ENCODE results near the gene FBLN1.
"Not testable (repeated sequence)": the region's sequence is repeated elsewhere in the genome, so short reads cannot be mapped to it uniquely, and the experiment has no call there.

The FBLN1 gene

DNA sequence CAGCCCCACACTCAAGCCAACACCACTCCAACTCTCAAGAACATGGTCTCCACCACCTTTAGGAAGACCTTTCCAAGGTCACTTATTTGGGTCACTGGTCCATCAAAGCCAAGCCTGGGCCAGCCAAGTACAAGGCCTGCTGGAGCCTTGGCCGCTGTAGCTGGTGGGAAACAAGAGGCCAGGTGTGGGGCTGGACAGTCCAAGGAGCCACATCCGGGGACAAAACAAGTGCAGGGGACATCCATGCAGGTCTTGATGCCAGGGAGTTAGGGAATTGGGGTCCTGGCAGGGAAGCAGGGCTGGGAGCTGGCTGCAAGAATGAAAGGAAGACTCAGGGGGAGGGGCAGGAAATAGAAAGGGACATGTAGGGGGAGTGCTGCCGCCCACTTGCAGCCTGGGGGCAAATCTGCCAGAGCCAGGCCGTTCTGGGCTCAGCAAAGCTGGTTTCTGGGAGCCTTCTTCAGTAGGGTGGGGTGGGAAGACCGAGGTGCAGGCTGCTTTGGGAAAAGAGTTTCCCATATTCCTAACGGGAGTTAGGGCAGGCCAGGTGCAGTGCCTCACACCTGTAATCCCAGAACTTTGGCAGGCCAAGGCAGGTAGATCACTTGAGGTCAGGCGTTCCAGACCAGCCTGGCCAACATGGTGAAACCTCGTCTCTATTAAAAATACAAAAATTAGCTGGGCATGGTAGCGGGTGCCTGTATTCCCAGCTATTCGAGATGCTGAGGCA, 99.5 kb downstream of the FBLN1 start:
- FAIRE-seq = no peak
- DNase-seq (ENCODE audit: insufficient read length, low spot score) = no peak
- no peak for TF ChIP-seq CTCF (IDR thresholded peaks at IDR 0.05; ENCODE audit: insufficient read depth, missing control alignments)

DNA sequence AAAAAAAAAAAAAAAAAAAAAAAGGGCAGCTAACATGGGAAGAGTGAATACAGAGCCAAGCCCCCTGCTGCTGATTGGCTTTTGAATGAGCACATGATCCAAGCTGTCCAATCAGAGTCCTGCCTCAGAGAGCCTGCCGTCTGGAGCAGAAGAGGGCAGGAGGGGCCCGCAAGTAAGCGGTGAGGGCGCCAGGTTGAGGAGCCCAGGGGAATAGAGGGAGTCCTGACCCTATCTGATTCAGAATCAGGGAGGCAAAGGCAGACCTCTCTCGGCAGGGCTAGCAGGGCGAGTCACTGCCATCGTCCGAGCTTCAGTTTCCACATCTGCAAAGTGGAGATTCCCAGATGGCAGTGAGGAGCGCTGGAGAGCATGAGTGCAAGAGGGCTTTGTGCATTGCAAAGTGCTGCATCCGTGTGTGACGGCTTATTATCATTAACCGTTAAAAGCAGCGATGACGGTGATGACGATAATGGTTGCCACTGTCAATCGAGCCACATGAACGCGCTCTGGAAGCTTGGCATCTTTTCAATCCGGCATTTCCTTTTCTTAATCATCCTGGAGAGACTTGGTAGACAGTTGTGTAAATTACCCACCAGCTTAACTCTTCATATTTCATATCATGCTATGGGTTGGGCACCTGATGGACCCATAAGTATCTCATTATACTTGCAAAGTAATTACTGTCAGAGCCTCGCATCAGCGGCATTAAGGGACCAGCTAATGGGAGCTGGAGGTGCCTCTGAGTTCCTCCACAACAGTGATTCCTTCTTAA, 100.3 kb downstream of the FBLN1 start:
- no peak for TF ChIP-seq CTCF (IDR thresholded peaks at IDR 0.05; ENCODE audit: insufficient read depth, missing control alignments)
- FAIRE-seq (no peak), DNase-seq (ENCODE audit: insufficient read length, low spot score) (no peak)

GRCh38 chr22:45603619-45604018, 100.9 kb downstream of the FBLN1 start:
- TF ChIP-seq CTCF (IDR thresholded peaks at IDR 0.05; ENCODE audit: insufficient read depth, missing control alignments) = no peak
- no peak for DNase-seq (ENCODE audit: insufficient read length, low spot score)
- FAIRE-seq = no peak

DNA sequence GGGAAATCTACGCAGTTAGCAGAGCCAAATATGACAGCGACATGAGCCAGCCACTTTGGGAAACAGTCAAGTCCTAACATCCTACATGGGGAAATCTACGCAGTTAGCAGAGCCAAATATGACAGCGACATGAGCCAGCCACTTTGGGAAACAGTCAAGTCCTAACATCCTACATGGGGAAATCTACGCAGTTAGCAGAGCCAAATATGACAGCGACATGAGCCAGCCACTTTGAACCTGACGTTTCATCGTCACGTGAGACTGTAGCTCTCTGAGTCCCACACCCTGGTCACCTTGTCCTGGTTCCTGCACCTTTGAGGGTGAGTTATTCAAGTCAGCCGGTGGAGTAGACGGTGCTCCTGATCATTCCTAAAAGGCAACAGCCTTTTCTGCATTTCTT, 105.4 kb downstream of the FBLN1 start:
- not testable (repeated sequence) for DNase-seq (ENCODE audit: insufficient read length, low spot score); FAIRE-seq

DNA sequence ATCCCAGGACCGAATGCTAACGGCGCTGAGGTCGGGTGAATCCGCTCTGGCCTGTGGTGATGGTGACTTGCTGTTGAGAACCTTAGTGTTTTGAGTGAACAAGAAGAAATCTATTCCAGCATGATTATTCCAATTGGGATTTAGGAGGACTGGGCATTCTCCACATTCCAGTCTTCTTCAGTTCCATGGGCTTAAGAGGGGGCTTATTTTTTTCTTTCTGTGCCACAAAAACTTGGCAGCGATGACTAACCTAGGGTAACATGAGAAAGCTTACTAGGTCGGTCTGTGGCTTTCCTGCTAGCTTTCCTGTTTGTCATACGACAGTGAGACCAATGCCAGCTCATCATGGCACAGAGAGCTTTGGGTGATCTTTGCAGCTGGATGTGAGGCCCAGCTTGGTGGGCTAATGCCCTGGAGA, 106.1 kb downstream of the FBLN1 start:
- FAIRE-seq (no peak), DNase-seq (ENCODE audit: insufficient read length, low spot score) (no peak)
- no peak for TF ChIP-seq CTCF (IDR thresholded peaks at IDR 0.05; ENCODE audit: insufficient read depth, missing control alignments)

- DNase-seq (ENCODE audit: insufficient read length, low spot score) (no peak), FAIRE-seq (no peak)
- TF ChIP-seq CTCF (IDR thresholded peaks at IDR 0.05; ENCODE audit: insufficient read depth, missing control alignments) = no peak
Measured at GRCh38 chr22:45612451-45612901, 109.8 kb downstream of the FBLN1 start.

GRCh38 chr22:45612940-45613339, 110.3 kb downstream of the FBLN1 start:
- FAIRE-seq = no peak
- TF ChIP-seq CTCF (IDR thresholded peaks at IDR 0.05; ENCODE audit: insufficient read depth, missing control alignments) = no peak
- DNase-seq (ENCODE audit: insufficient read length, low spot score) = no peak
